ENCODE data around the gene ZYG11B.
"Not testable (repeated sequence)": the region's sequence is repeated elsewhere in the genome, so short reads cannot be mapped to it uniquely, and the experiment has no call there.

The ZYG11B gene

GRCh38 chr1:52814465-52814864, 88.2 kb downstream of the ZYG11B start:
- Mint-ChIP-seq H3K27ac (no peak overlapping the region), H3K4me1 (ENCODE audit: low read depth) (no peaks in the 10 kb centered on the region), H3K4me3 (no peak overlapping the region), H3K27me3 (no peaks in the 10 kb centered on the region), H3K36me3 (ENCODE audit: low read depth) (peaks cover 81% of the 10 kb centered on the region), H3K9me3 (no peaks in the 10 kb centered on the region)
- intact Hi-C loops (cut with micrococcal nuclease), result no loop called here

- H3K4me3 Mint-ChIP-seq; H3K9me3 Mint-ChIP-seq; intact Hi-C loops (cut with micrococcal nuclease); H3K27ac Mint-ChIP-seq; H3K27me3 Mint-ChIP-seq; H3K4me1 Mint-ChIP-seq (ENCODE audit: low read depth): not testable (repeated sequence)
- peaks cover 46% of the 10 kb centered on the region for H3K36me3 Mint-ChIP-seq (ENCODE audit: low read depth)
These were observed 94.6 kb downstream of the ZYG11B start for GRCh38 chr1:52820830-52821229.

- H3K27ac Mint-ChIP-seq, result no peak overlapping the region
- intact Hi-C loops (cut with micrococcal nuclease), result no loop called here
These were observed 99.6 kb downstream of the ZYG11B start for GRCh38 chr1:52825868-52826267.

GRCh38 chr1:52834798-52835197, 108.5 kb downstream of the ZYG11B start:
- Mint-ChIP-seq H3K27ac (no peak overlapping the region), H3K9me3 (no peaks in the 10 kb centered on the region), H3K36me3 (ENCODE audit: low read depth) (no peaks in the 10 kb centered on the region), H3K27me3 (peaks cover 17% of the 10 kb centered on the region), H3K4me3 (no peak overlapping the region), H3K4me1 (ENCODE audit: low read depth) (no peaks in the 10 kb centered on the region)
- intact Hi-C loops (cut with micrococcal nuclease), result no loop called here

More at GRCh38 chr1:52825868-52826267, 99.6 kb downstream of the ZYG11B start:
- Mint-ChIP-seq H3K9me3 (no peaks in the 10 kb centered on the region), H3K4me1 (ENCODE audit: low read depth) (no peaks in the 10 kb centered on the region), H3K36me3 (ENCODE audit: low read depth) (peaks cover 14% of the 10 kb centered on the region), H3K27me3 (no peaks in the 10 kb centered on the region), H3K4me3 (no peak overlapping the region)

GRCh38 chr1:52836035-52836434, 109.8 kb downstream of the ZYG11B start:
- no peak overlapping the region for H3K4me3 Mint-ChIP-seq
- no peaks in the 10 kb centered on the region for H3K4me1 Mint-ChIP-seq (ENCODE audit: low read depth)
- H3K9me3 Mint-ChIP-seq, result no peaks in the 10 kb centered on the region
- no peaks in the 10 kb centered on the region for H3K36me3 Mint-ChIP-seq (ENCODE audit: low read depth)
- intact Hi-C loops (cut with micrococcal nuclease), result no loop called here
- H3K27me3 Mint-ChIP-seq, result peaks cover 24% of the 10 kb centered on the region
- H3K27ac Mint-ChIP-seq, result no peak overlapping the region

- H3K27ac Mint-ChIP-seq; H3K4me3 Mint-ChIP-seq; H3K9me3 Mint-ChIP-seq; H3K36me3 Mint-ChIP-seq (ENCODE audit: low read depth); H3K4me1 Mint-ChIP-seq (ENCODE audit: low read depth); intact Hi-C loops (cut with micrococcal nuclease): not testable (repeated sequence)
- H3K27me3 Mint-ChIP-seq, result peaks cover 50% of the 10 kb centered on the region
These were observed 112.9 kb downstream of the ZYG11B start for GRCh38 chr1:52839175-52839574.

- no peaks in the 10 kb centered on the region for H3K9me3 Mint-ChIP-seq
- H3K4me3 Mint-ChIP-seq, result peak within 1 kb of the TSS; percentile 68
- no peaks in the 10 kb centered on the region for H3K4me1 Mint-ChIP-seq (ENCODE audit: low read depth)
- H3K27ac Mint-ChIP-seq, result no peak within 1 kb of the TSS
- intact Hi-C loops (cut with micrococcal nuclease), result no loop called here
- H3K27me3 Mint-ChIP-seq, result peaks cover 64% of the 10 kb centered on the region
- H3K36me3 Mint-ChIP-seq (ENCODE audit: low read depth), result no peaks in the 10 kb centered on the region
These were observed 116.5 kb downstream of the ZYG11B start, which contains the start of gene ZYG11A for GRCh38 chr1:52842643-52843310. TSS of gene ZYG11A (plus strand) at chr1:52842760. CDS start at chr1:52842884, 124 bp downstream.

- intact Hi-C loops (cut with micrococcal nuclease); H3K9me3 Mint-ChIP-seq; H3K36me3 Mint-ChIP-seq (ENCODE audit: low read depth); H3K27ac Mint-ChIP-seq; H3K4me3 Mint-ChIP-seq; H3K4me1 Mint-ChIP-seq (ENCODE audit: low read depth): not testable (repeated sequence)
- H3K27me3 Mint-ChIP-seq, result peaks cover 67% of the 10 kb centered on the region
These were observed 118.9 kb downstream of the ZYG11B start for GRCh38 chr1:52845119-52845518.

GRCh38 chr1:52848423-52848822, 122.2 kb downstream of the ZYG11B start:
- Mint-ChIP-seq H3K36me3 (ENCODE audit: low read depth) (no peaks in the 10 kb centered on the region), H3K4me1 (ENCODE audit: low read depth) (no peaks in the 10 kb centered on the region)

GRCh38 chr1:52850951-52851350, 124.7 kb downstream of the ZYG11B start:
- H3K4me3 Mint-ChIP-seq, result no peak overlapping the region
- H3K9me3 Mint-ChIP-seq, result no peaks in the 10 kb centered on the region
- no peak overlapping the region for H3K27ac Mint-ChIP-seq
- peaks cover 40% of the 10 kb centered on the region for H3K27me3 Mint-ChIP-seq
- H3K36me3 Mint-ChIP-seq (ENCODE audit: low read depth), result no peaks in the 10 kb centered on the region
- no peaks in the 10 kb centered on the region for H3K4me1 Mint-ChIP-seq (ENCODE audit: low read depth)
- intact Hi-C loops (cut with micrococcal nuclease), result no loop called here

More at GRCh38 chr1:52848423-52848822, 122.2 kb downstream of the ZYG11B start:
- Mint-ChIP-seq H3K9me3 (no peaks in the 10 kb centered on the region), H3K4me3 (no peak overlapping the region), H3K27me3 (peaks cover 52% of the 10 kb centered on the region), H3K27ac (no peak overlapping the region)
- intact Hi-C loops (cut with micrococcal nuclease), result no loop called here

- H3K36me3 Mint-ChIP-seq (ENCODE audit: low read depth), result no peaks in the 10 kb centered on the region
- intact Hi-C loops (cut with micrococcal nuclease), result no loop called here
- H3K4me3 Mint-ChIP-seq, result no peak overlapping the region
- no peaks in the 10 kb centered on the region for H3K9me3 Mint-ChIP-seq
- no peaks in the 10 kb centered on the region for H3K4me1 Mint-ChIP-seq (ENCODE audit: low read depth)
- no peak overlapping the region for H3K27ac Mint-ChIP-seq
- H3K27me3 Mint-ChIP-seq, result peaks cover 27% of the 10 kb centered on the region
These were observed 126.6 kb downstream of the ZYG11B start for GRCh38 chr1:52852854-52853253.

GRCh38 chr1:52855584-52855983, 129.3 kb downstream of the ZYG11B start:
- intact Hi-C loops (cut with micrococcal nuclease), result no loop called here
- Mint-ChIP-seq H3K36me3 (ENCODE audit: low read depth) (no peaks in the 10 kb centered on the region), H3K27me3 (peaks cover 16% of the 10 kb centered on the region), H3K9me3 (no peaks in the 10 kb centered on the region), H3K4me3 (no peak overlapping the region), H3K4me1 (ENCODE audit: low read depth) (no peaks in the 10 kb centered on the region), H3K27ac (no peak overlapping the region)

GRCh38 chr1:52856026-52856425, 129.8 kb downstream of the ZYG11B start:
- H3K4me3 Mint-ChIP-seq, result no peak overlapping the region
- no peaks in the 10 kb centered on the region for H3K9me3 Mint-ChIP-seq
- H3K4me1 Mint-ChIP-seq (ENCODE audit: low read depth), result no peaks in the 10 kb centered on the region
- H3K27ac Mint-ChIP-seq, result no peak overlapping the region
- H3K36me3 Mint-ChIP-seq (ENCODE audit: low read depth), result no peaks in the 10 kb centered on the region
- peaks cover 15% of the 10 kb centered on the region for H3K27me3 Mint-ChIP-seq
- intact Hi-C loops (cut with micrococcal nuclease), result no loop called here

GRCh38 chr1:52857443-52857842, 131.2 kb downstream of the ZYG11B start:
- H3K4me3 Mint-ChIP-seq, result no peak overlapping the region
- H3K36me3 Mint-ChIP-seq (ENCODE audit: low read depth), result no peaks in the 10 kb centered on the region
- H3K27ac Mint-ChIP-seq, result no peak overlapping the region
- intact Hi-C loops (cut with micrococcal nuclease), result no loop called here
- H3K4me1 Mint-ChIP-seq (ENCODE audit: low read depth), result no peaks in the 10 kb centered on the region
- peaks cover 15% of the 10 kb centered on the region for H3K27me3 Mint-ChIP-seq
- H3K9me3 Mint-ChIP-seq, result no peaks in the 10 kb centered on the region
